Measurements from ENCODE around the gene FERMT1. TPM values are rescaled to one million over a fixed set of nuclear protein-coding genes. Genes with fewer than 3 reads are reported as not detected.
A peak's percentile ranks its signal among the peaks of the same experiment; 100 is the strongest.

The FERMT1 gene
- total and polyA plus RNA-seq, 2 experiments from 2014 or later: 16.2 to 18.3 TPM

- no peaks in the 10 kb centered on the region for H3K9me3 Mint-ChIP-seq
- no peak overlapping the region for H3K27ac ChIP-seq (ENCODE audit: low read depth)
- TF ChIP-seq POLR2AphosphoS5 (IDR thresholded peaks at IDR 0.05; ENCODE audit: low read depth) (no peak), EZH2 (IDR thresholded peaks at IDR 0.05; ENCODE audit: low read depth, unreplicated experiment) (peak; percentile 17)
- peaks cover 3% of the 10 kb centered on the region; the same call in 1 of the 2 replicates for H3K9me2 ChIP-seq (ENCODE audit: insufficient read depth)
- peaks cover 45% of the 10 kb centered on the region for H3K27me3 Mint-ChIP-seq (ENCODE audit: insufficient read depth, low read depth, poor library complexity)
- 0 out of 2 replicates have a peak, but pooled peaks cover 4% of the 10 kb centered on the region for H3F3A ChIP-seq (replicated peaks; ENCODE audit: low read depth)
- H3K4me1 Mint-ChIP-seq: peaks cover 18% of the 10 kb centered on the region
- H3K4me3 ChIP-seq: peak overlapping the region; percentile 69
- peaks cover 56% of the 10 kb centered on the region for H3K27me3 ChIP-seq (ENCODE audit: insufficient read depth)
- H3K4me3 Mint-ChIP-seq: peak overlapping the region; percentile 68
- peak overlapping the region; percentile 88 for H3K4me2 ChIP-seq
- ATAC-seq: no peak
- H3K36me3 Mint-ChIP-seq (ENCODE audit: low read depth): peaks cover 8% of the 10 kb centered on the region; the same call in 2 of the 3 replicates
- peaks cover 19% of the 10 kb centered on the region for H3K4me1 ChIP-seq (ENCODE audit: insufficient read depth)
- no peaks in the 10 kb centered on the region for H3K36me3 ChIP-seq (ENCODE audit: insufficient read depth)
- peak overlapping the region; percentile 97 for H2AFZ ChIP-seq
- peak; percentile 38 for DNase-seq (ENCODE audit: low spot score)
- H3K79me2 ChIP-seq (replicated peaks; ENCODE audit: insufficient read depth): no peaks in the 10 kb centered on the region
- H4K20me1 ChIP-seq (replicated peaks; ENCODE audit: insufficient read depth): no peaks in the 10 kb centered on the region
- H3K27ac Mint-ChIP-seq: no peak overlapping the region
Measured at GRCh38 chr20:6051505-6051904, 71.3 kb downstream of the FERMT1 start.

GRCh38 chr20:6048391-6048790, 74.4 kb downstream of the FERMT1 start:
- Mint-ChIP-seq H3K9me3 (no peaks in the 10 kb centered on the region), H3K27ac (no peak overlapping the region), H3K4me3 (no peak overlapping the region), H3K27me3 (ENCODE audit: insufficient read depth, low read depth, poor library complexity) (peaks cover 33% of the 10 kb centered on the region), H3K36me3 (ENCODE audit: low read depth) (peaks cover 8% of the 10 kb centered on the region; the same call in 2 of the 3 replicates), H3K4me1 (peaks cover 7% of the 10 kb centered on the region)
- H3K4me2 ChIP-seq: no peak overlapping the region
- H3F3A ChIP-seq (replicated peaks; ENCODE audit: low read depth): 0 out of 2 replicates have a peak, but pooled peaks cover 4% of the 10 kb centered on the region
- ATAC-seq: no peak
- no peaks in the 10 kb centered on the region for H3K36me3 ChIP-seq (ENCODE audit: insufficient read depth)
- H3K9me2 ChIP-seq (ENCODE audit: insufficient read depth): peaks cover 7% of the 10 kb centered on the region
- no peaks in the 10 kb centered on the region for H4K20me1 ChIP-seq (replicated peaks; ENCODE audit: insufficient read depth)
- H3K4me3 ChIP-seq: no peak overlapping the region
- H3K27ac ChIP-seq (ENCODE audit: low read depth): no peak overlapping the region
- H3K27me3 ChIP-seq (ENCODE audit: insufficient read depth): peaks cover 39% of the 10 kb centered on the region
- H3K79me2 ChIP-seq (replicated peaks; ENCODE audit: insufficient read depth): no peaks in the 10 kb centered on the region
- peaks cover 8% of the 10 kb centered on the region; the same call in 1 of the 2 replicates for H3K4me1 ChIP-seq (ENCODE audit: insufficient read depth)
- H2AFZ ChIP-seq: no peak overlapping the region
- no peak for DNase-seq (ENCODE audit: low spot score)
- no peak for TF ChIP-seq JUNB (IDR thresholded peaks at IDR 0.05; ENCODE audit: unreplicated experiment)
- TF ChIP-seq ZNF331 (CRISPR knock-in tag; IDR thresholded peaks at IDR 0.05; ENCODE audit: low read depth): no peak
- TF ChIP-seq EZH2 (IDR thresholded peaks at IDR 0.05; ENCODE audit: low read depth, unreplicated experiment): no peak
- TF ChIP-seq POLR2AphosphoS5 (IDR thresholded peaks at IDR 0.05; ENCODE audit: low read depth): no peak
- TF ChIP-seq, protein P1, sequence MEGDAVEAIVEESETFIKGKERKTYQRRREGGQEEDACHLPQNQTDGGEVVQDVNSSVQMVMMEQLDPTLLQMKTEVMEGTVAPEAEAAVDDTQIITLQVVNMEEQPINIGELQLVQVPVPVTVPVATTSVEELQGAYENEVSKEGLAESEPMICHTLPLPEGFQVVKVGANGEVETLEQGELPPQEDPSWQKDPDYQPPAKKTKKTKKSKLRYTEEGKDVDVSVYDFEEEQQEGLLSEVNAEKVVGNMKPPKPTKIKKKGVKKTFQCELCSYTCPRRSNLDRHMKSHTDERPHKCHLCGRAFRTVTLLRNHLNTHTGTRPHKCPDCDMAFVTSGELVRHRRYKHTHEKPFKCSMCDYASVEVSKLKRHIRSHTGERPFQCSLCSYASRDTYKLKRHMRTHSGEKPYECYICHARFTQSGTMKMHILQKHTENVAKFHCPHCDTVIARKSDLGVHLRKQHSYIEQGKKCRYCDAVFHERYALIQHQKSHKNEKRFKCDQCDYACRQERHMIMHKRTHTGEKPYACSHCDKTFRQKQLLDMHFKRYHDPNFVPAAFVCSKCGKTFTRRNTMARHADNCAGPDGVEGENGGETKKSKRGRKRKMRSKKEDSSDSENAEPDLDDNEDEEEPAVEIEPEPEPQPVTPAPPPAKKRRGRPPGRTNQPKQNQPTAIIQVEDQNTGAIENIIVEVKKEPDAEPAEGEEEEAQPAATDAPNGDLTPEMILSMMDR (conservative IDR thresholded peaks at IDR 0.05; ENCODE audit: low read depth in 2 of 2): no peak
- TF ChIP-seq REST (IDR thresholded peaks at IDR 0.05; ENCODE audit: unreplicated experiment): no peak
- TF ChIP-seq EZH2phosphoT487 (IDR thresholded peaks at IDR 0.05; ENCODE audit: unreplicated experiment): no peak
- TF ChIP-seq, protein P2, sequence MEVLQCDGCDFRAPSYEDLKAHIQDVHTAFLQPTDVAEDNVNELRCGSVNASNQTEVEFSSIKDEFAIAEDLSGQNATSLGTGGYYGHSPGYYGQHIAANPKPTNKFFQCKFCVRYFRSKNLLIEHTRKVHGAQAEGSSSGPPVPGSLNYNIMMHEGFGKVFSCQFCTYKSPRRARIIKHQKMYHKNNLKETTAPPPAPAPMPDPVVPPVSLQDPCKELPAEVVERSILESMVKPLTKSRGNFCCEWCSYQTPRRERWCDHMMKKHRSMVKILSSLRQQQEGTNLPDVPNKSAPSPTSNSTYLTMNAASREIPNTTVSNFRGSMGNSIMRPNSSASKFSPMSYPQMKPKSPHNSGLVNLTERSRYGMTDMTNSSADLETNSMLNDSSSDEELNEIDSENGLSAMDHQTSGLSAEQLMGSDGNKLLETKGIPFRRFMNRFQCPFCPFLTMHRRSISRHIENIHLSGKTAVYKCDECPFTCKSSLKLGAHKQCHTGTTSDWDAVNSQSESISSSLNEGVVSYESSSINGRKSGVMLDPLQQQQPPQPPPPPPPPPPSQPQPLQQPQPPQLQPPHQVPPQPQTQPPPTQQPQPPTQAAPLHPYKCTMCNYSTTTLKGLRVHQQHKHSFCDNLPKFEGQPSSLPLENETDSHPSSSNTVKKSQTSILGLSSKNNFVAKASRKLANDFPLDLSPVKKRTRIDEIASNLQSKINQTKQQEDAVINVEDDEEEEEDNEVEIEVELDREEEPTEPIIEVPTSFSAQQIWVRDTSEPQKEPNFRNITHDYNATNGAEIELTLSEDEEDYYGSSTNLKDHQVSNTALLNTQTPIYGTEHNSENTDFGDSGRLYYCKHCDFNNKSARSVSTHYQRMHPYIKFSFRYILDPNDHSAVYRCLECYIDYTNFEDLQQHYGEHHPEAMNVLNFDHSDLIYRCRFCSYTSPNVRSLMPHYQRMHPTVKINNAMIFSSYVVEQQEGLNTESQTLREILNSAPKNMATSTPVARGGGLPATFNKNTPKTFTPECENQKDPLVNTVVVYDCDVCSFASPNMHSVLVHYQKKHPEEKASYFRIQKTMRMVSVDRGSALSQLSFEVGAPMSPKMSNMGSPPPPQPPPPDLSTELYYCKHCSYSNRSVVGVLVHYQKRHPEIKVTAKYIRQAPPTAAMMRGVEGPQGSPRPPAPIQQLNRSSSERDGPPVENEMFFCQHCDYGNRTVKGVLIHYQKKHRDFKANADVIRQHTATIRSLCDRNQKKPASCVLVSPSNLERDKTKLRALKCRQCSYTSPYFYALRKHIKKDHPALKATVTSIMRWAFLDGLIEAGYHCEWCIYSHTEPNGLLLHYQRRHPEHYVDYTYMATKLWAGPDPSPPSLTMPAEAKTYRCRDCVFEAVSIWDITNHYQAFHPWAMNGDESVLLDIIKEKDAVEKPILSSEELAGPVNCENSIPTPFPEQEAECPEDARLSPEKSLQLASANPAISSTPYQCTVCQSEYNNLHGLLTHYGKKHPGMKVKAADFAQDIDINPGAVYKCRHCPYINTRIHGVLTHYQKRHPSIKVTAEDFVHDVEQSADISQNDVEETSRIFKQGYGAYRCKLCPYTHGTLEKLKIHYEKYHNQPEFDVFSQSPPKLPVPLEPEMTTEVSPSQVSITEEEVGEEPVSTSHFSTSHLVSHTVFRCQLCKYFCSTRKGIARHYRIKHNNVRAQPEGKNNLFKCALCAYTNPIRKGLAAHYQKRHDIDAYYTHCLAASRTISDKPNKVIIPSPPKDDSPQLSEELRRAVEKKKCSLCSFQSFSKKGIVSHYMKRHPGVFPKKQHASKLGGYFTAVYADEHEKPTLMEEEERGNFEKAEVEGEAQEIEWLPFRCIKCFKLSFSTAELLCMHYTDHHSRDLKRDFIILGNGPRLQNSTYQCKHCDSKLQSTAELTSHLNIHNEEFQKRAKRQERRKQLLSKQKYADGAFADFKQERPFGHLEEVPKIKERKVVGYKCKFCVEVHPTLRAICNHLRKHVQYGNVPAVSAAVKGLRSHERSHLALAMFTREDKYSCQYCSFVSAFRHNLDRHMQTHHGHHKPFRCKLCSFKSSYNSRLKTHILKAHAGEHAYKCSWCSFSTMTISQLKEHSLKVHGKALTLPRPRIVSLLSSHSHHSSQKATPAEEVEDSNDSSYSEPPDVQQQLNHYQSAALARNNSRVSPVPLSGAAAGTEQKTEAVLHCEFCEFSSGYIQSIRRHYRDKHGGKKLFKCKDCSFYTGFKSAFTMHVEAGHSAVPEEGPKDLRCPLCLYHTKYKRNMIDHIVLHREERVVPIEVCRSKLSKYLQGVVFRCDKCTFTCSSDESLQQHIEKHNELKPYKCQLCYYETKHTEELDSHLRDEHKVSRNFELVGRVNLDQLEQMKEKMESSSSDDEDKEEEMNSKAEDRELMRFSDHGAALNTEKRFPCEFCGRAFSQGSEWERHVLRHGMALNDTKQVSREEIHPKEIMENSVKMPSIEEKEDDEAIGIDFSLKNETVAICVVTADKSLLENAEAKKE (CRISPR knock-in tag; IDR thresholded peaks at IDR 0.05): no peak
- no peak for TF ChIP-seq NANOG (IDR thresholded peaks at IDR 0.05; ENCODE audit: borderline replicate concordance)

Data from GM23338 (cell line).